Trophoblast cell (in vitro differentiated cells and primary cell): ENCODE results near the gene IL6ST.

Source experiments
- DNase-seq, 2 donors: peaks; one replicate each; pipeline ENCODE4 v3.0.0-alpha.2; 2016
- H2AFZ ChIP-seq: 2 replicates; pipeline ENCODE4 v1.6.1; 2013; ENCODE audit warnings: low read length, moderate library complexity, mild to moderate bottlenecking; ENCODE audit not compliant: insufficient read depth, poor library complexity
- H2AK5ac ChIP-seq: 2 replicates; pipeline ENCODE4 v1.6.1; 2013; ENCODE audit warnings: mild to moderate bottlenecking, low read length
- H2BK120ac ChIP-seq: 2 replicates; pipeline ENCODE4 v1.6.1; 2013; ENCODE audit warnings: low read length, mild to moderate bottlenecking, moderate library complexity; ENCODE audit not compliant: insufficient read depth, poor library complexity
- H2BK12ac ChIP-seq: 2 replicates; pipeline ENCODE4 v1.6.1; 2013; ENCODE audit warnings: mild to moderate bottlenecking, low read length, moderate library complexity
- H2BK5ac ChIP-seq: 2 replicates; pipeline ENCODE4 v1.6.1; 2013; ENCODE audit warnings: low read length, low read depth, moderate library complexity, mild to moderate bottlenecking; ENCODE audit not compliant: poor library complexity
- H3K14ac ChIP-seq: 2 replicates; pipeline ENCODE4 v1.6.1; 2013; ENCODE audit warnings: mild to moderate bottlenecking, low read length
- H3K18ac ChIP-seq: 2 replicates; pipeline ENCODE4 v1.6.1; 2013; ENCODE audit warnings: mild to moderate bottlenecking, low read length
- H3K23ac ChIP-seq: 2 replicates; pipeline ENCODE4 v1.6.1; 2013; ENCODE audit warnings: low read length
- H3K27ac ChIP-seq: 2 replicates; pipeline ENCODE4 v1.5.1; 2013; ENCODE audit warnings: low read depth, mild to moderate bottlenecking, inconsistent platforms, low read length, moderate library complexity
- H3K27me3 ChIP-seq: 2 replicates; pipeline ENCODE4 v1.6.1; 2013; ENCODE audit warnings: inconsistent platforms, mild to moderate bottlenecking, low read length, moderate library complexity; ENCODE audit not compliant: insufficient read depth
- H3K36me3 ChIP-seq, 2 experiments: 1 replicate in 1 of 2; 2 replicates in 1 of 2; pipeline ENCODE4 v1.6.1; 2013; ENCODE audit warnings: low read length in 2 of 2, mild to moderate bottlenecking in 2 of 2, moderate library complexity in 1 of 2; ENCODE audit not compliant: insufficient read depth in 2 of 2, control insufficient read depth in 1 of 2
- H3K4ac ChIP-seq: 2 replicates; pipeline ENCODE4 v1.6.1; 2013; ENCODE audit warnings: low read depth, mild to moderate bottlenecking, low read length, moderate library complexity
- H3K4me1 ChIP-seq, 2 experiments: 1 replicate in 1 of 2; 2 replicates in 1 of 2; pipeline ENCODE4 v1.6.1; 2013; ENCODE audit warnings: low read length in 2 of 2, mild to moderate bottlenecking in 2 of 2, moderate library complexity in 1 of 2; ENCODE audit not compliant: insufficient read depth in 2 of 2, control insufficient read depth in 1 of 2
- H3K4me2 ChIP-seq: 2 replicates; pipeline ENCODE4 v1.6.1; 2013; ENCODE audit warnings: inconsistent platforms, mild to moderate bottlenecking, low read length, moderate library complexity
- H3K4me3 ChIP-seq: 2 replicates; pipeline ENCODE4 v1.5.1; 2013; ENCODE audit warnings: mild to moderate bottlenecking, low read depth, low read length, inconsistent platforms
- H3K79me1 ChIP-seq: one replicate; pipeline ENCODE4 v1.6.1; 2013; ENCODE audit warnings: low read length
- H3K79me2 ChIP-seq: 2 replicates; pipeline ENCODE4 v1.6.1; 2013; ENCODE audit warnings: low read length, mild to moderate bottlenecking; ENCODE audit not compliant: control insufficient read depth, insufficient read depth, poor library complexity
- H3K9ac ChIP-seq: 2 replicates; pipeline ENCODE4 v1.6.1; 2013; ENCODE audit warnings: mild to moderate bottlenecking, low read length
- H3K9me3 ChIP-seq: 2 replicates; pipeline ENCODE4 v1.6.1; 2013; ENCODE audit warnings: low read depth, mild to moderate bottlenecking, control low read depth, inconsistent platforms, low read length; ENCODE audit not compliant: insufficient read depth
- H4K12ac ChIP-seq: 2 replicates; pipeline ENCODE4 v1.6.1; 2013; ENCODE audit warnings: low read depth, mild to moderate bottlenecking, low read length, moderate library complexity
- H4K8ac ChIP-seq: 2 replicates; pipeline ENCODE4 v1.6.1; 2013; ENCODE audit warnings: low read depth, mild to moderate bottlenecking, low read length, moderate library complexity
- H4K91ac ChIP-seq: one replicate; pipeline ENCODE4 v1.6.1; 2013; ENCODE audit warnings: low read depth, mild to moderate bottlenecking, low read length, moderate library complexity
- WGBS: extraction: QIAGEN DNeasy Blood & Tissue Kit; methylation state at CpG from one replicate; pipeline ENCODE4 v1.1.7; 2013; ENCODE audit warnings: missing lambda C conversion rate; ENCODE audit not compliant: insufficient read length, insufficient coverage; ENCODE audit errors: extremely low coverage; 5-methylcytosine and 5-hydroxymethylcytosine counted together

The IL6ST gene

DNA sequence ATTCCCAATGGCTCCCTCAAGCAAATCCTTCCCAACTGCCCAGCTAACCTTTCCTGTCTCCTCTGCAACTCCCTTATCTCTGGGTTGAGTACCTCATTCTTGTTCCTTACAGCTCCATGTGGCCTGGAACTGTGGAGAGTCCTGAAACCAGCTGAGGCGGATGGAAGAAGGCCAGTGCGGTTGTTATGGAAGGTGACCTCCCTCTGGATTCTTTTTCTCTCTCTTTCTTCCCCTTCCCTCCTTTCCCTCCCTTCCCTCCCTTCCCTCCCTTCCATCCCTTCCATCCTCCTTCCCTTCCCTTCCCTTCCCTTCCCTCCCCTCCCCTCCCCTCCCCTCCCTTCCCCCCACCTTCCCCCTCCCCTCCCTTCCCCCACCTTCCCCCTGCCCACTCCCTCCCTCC is 98.5 kb downstream of the IL6ST start:
- no peak overlapping the region for H2AK5ac ChIP-seq
- no peaks in the 10 kb centered on the region for H3K36me3 ChIP-seq
- H2BK120ac ChIP-seq = no peak overlapping the region
- H3K14ac ChIP-seq = no peak overlapping the region
- no peak overlapping the region for H3K9ac ChIP-seq
- H3K4ac ChIP-seq = no peak overlapping the region
- no CpG with 5 or more reads among the region's 2 CpGs for WGBS
- H2BK5ac ChIP-seq = no peak overlapping the region
- no peak overlapping the region for H4K8ac ChIP-seq
- H3K4me1 ChIP-seq = peaks cover 4 to 8% of the 10 kb centered on the region in 2 experiments
- no peaks in the 10 kb centered on the region for H3K79me2 ChIP-seq
- no peak overlapping the region for H3K18ac ChIP-seq
- no peaks in the 10 kb centered on the region for H3K79me1 ChIP-seq
- no peak overlapping the region for H3K23ac ChIP-seq
- no peaks in the 10 kb centered on the region for H3K27me3 ChIP-seq
- no peak overlapping the region for H2AFZ ChIP-seq
- no peak overlapping the region for H4K12ac ChIP-seq
- no peak overlapping the region for H4K91ac ChIP-seq
- no peaks in the 10 kb centered on the region for H3K9me3 ChIP-seq
- H2BK12ac ChIP-seq = no peak overlapping the region
- DNase-seq = no peak
- H3K27ac ChIP-seq = no peak overlapping the region
- no peak overlapping the region for H3K4me3 ChIP-seq
- no peak overlapping the region for H3K4me2 ChIP-seq

DNA sequence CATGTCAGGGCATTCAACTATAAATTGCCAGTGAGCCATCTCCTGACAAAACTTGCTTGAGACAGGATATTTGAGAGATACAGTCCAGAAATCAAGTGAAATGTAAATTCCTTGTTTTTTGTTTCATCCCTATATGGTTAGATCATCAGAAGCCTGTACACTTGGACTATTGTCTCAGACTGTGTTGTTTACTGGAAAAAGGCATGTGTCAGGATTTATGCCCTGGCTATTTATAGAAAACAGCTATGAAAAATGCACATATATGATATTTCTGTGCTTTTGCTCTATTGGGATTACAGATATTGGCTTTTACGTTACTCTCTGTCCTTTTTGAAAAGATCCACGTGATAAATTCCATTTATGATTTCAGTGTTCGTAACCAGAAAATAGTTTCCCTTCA is 99.4 kb downstream of the IL6ST start:
- Histone ChIP-seq H3K79me2 (no peaks in the 10 kb centered on the region), H2AK5ac (no peak overlapping the region)
- no CpG with 5 or more reads among the region's 3 CpGs for WGBS

DNA sequence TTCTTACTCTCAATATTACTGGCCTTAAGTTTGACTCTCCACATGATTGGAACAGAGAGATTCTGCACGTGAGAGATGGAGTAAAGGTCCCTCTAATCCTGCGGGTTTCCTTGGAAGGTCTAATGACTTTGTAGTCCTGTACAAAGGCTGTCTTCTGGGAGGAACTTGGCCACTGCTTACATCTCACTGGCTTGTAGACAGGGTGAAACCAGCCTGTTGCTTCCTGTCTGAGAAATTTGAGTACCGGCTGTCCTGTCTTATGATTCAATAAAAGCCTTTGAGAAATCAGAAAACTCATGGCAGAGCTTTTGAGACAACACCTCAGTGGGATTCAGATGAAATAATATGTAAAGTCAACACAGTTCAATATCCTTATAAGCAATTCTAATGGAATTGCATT is 100.6 kb downstream of the IL6ST start:
- Histone ChIP-seq H3K23ac (no peak overlapping the region), H3K27ac (no peak overlapping the region), H4K12ac (no peak overlapping the region), H2AFZ (no peak overlapping the region), H3K4ac (no peak overlapping the region), H3K79me2 (no peaks in the 10 kb centered on the region), H3K79me1 (no peaks in the 10 kb centered on the region), H3K4me1 (peaks cover 4 to 8% of the 10 kb centered on the region in 2 experiments), H3K14ac (no peak overlapping the region), H3K36me3 (no peaks in the 10 kb centered on the region), H4K91ac (no peak overlapping the region), H2BK5ac (no peak overlapping the region), H4K8ac (no peak overlapping the region), H3K18ac (no peak overlapping the region), H2AK5ac (no peak overlapping the region), H3K4me2 (no peak overlapping the region), H3K9me3 (no peaks in the 10 kb centered on the region), H3K9ac (no peak overlapping the region), H3K27me3 (no peaks in the 10 kb centered on the region), H3K4me3 (no peak overlapping the region), H2BK120ac (no peak overlapping the region), H2BK12ac (no peak overlapping the region)
- DNase-seq = no peak
- no CpG with 5 or more reads among the region's 3 CpGs for WGBS

More for the DNA sequence above, 99.4 kb downstream of the IL6ST start:
- no peak overlapping the region for H2BK5ac ChIP-seq
- no peak overlapping the region for H3K23ac ChIP-seq
- H3K9ac ChIP-seq = no peak overlapping the region
- H2BK120ac ChIP-seq = no peak overlapping the region
- H3K4me2 ChIP-seq = no peak overlapping the region
- H4K91ac ChIP-seq = no peak overlapping the region
- H3K4me3 ChIP-seq = no peak overlapping the region
- DNase-seq = no peak
- no peak overlapping the region for H2AFZ ChIP-seq
- no peak overlapping the region for H3K18ac ChIP-seq
- H3K14ac ChIP-seq = no peak overlapping the region
- peaks cover 4 to 8% of the 10 kb centered on the region in 2 experiments for H3K4me1 ChIP-seq
- no peak overlapping the region for H3K27ac ChIP-seq
- no peaks in the 10 kb centered on the region for H3K27me3 ChIP-seq
- no peaks in the 10 kb centered on the region for H3K36me3 ChIP-seq
- no peaks in the 10 kb centered on the region for H3K79me1 ChIP-seq
- H4K8ac ChIP-seq = no peak overlapping the region
- H4K12ac ChIP-seq = no peak overlapping the region
- no peak overlapping the region for H3K4ac ChIP-seq
- no peak overlapping the region for H2BK12ac ChIP-seq
- no peaks in the 10 kb centered on the region for H3K9me3 ChIP-seq

DNA sequence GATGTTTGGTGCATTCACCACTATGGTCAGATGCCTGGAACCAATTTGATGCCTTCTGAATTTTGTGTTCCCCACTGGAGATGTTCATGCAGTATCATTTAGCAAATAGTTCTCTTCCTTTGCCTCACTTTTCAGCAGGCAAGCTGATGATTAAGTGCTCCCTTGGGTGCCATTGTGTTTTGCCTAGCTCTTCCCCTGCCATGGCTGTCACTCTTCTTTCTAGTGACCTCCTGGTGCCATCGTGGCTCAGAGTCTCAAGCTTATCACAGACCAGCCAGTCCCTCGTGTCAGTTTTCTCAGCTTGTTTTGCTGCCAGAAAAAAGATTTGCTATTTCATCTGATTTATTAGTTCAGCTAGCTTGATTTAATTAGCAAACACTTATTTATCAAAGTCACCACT is 102.3 kb downstream of the IL6ST start:
- Histone ChIP-seq H3K18ac (no peak overlapping the region), H2AK5ac (no peak overlapping the region), H2BK120ac (no peak overlapping the region), H2BK12ac (no peak overlapping the region), H2AFZ (no peak overlapping the region), H3K9ac (no peak overlapping the region), H3K4me3 (no peak overlapping the region), H3K4ac (no peak overlapping the region), H3K27me3 (no peaks in the 10 kb centered on the region), H3K79me2 (no peaks in the 10 kb centered on the region), H4K91ac (no peak overlapping the region), H3K79me1 (no peaks in the 10 kb centered on the region), H3K36me3 (no peaks in the 10 kb centered on the region), H3K14ac (no peak overlapping the region), H3K23ac (no peak overlapping the region), H3K4me2 (no peak overlapping the region), H2BK5ac (no peak overlapping the region), H3K9me3 (no peaks in the 10 kb centered on the region), H4K8ac (no peak overlapping the region), H3K27ac (no peak overlapping the region), H4K12ac (no peak overlapping the region), H3K4me1 (peaks cover 0 to 4% of the 10 kb centered on the region in 2 experiments)
- WGBS = no CpG with 5 or more reads among the region's 2 CpGs
- DNase-seq = no peak
